HG03097 (cell line): ENCODE measurements around the gene KCTD16.

Experiments used
- ATAC-seq: cut with Tn5 transposase; IDR thresholded peaks from one replicate; pipeline ENCODE4 v1.9.1; 2021; ENCODE audit not compliant: unreplicated experiment, low FRiP score

Gene KCTD16

DNA sequence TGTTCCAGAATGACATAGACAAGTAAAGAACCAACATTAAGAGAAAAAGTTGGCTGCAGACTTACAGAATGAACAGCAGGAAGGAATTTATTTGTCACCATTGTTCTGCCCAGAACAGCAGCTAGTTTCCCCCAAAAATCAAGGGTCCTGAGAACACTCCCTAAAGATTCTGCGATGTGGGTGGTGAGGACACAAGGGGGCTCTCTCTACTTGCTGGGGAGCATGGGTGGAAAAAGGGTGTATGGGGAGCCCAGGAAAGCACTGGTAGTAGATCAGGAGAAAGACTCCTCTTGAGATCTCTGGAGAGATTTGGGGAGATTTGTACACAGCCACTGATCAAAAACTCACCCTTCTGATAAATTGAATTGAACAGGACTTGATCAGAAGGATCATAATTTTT, 316.5 kb downstream of the KCTD16 start:
- no peak for ATAC-seq

DNA sequence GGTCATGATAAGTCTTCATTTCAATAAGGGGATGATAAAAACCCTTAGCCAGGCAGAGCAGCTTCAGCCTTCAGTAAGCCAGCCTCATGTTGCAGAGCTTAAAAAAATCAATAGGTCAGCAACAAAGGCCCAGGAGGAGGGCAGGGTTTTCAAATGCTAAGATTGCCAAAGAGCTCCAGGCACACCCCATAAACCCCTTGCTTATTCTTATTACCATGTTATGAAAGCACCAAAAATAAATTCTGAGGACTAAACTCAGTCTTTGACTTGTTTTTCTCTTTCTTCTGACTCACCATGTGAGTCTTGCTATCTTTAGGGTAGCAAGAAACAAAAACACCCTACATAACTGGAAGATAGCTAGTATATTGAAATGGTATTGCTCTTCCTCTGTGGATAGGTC, 317.1 kb downstream of the KCTD16 start:
- ATAC-seq, result no peak

DNA sequence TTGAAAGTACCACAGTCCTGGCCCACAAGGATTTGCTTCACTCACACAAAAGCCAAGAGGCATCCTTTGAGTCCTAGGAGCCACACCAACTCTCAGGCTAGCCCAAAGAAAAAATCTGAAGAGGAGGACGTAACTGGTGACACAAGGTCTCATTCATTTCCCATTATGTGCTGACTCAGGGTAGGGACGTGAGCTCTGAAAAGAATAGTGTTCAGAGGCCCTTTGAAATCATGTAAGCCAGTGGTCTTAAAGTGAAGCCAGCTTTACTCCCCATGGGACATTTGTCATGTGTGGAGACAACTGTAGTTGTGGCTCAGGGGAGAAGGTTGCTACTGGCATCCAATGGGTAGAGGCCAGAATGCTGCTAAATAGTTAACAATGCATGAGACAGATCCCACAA, 332.4 kb downstream of the KCTD16 start:
- ATAC-seq, result no peak

DNA sequence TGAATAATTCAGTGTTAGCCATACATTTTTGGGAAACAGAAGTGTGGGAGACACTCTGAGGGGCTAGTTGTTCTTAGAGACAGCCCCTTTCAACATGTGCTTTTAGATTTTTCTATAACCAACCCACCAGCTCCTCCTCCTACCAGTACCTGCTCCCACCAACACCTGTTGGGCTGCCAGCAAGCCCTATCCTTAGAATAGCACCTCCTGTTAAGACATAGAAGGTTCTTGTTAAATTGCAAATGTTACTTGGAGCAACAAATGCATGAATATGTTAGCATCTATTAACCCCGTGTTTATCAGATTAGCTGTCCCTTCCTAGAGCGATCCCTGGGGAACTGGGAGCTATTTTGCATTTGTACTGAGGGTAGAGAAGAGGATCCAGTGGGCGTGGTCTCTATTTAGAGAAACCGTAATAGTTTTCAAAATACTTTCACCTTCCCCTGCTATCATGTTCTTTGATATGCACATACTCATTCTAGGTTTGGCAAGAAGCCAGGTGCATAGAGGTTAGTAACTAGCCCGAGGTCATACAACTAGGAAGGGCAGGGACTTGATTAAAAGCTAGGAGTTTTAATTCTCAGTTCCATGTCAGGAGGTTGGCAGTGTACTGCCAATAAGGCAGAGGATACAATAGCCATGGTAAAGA, 334.4 kb downstream of the KCTD16 start:
- no peak for ATAC-seq

DNA sequence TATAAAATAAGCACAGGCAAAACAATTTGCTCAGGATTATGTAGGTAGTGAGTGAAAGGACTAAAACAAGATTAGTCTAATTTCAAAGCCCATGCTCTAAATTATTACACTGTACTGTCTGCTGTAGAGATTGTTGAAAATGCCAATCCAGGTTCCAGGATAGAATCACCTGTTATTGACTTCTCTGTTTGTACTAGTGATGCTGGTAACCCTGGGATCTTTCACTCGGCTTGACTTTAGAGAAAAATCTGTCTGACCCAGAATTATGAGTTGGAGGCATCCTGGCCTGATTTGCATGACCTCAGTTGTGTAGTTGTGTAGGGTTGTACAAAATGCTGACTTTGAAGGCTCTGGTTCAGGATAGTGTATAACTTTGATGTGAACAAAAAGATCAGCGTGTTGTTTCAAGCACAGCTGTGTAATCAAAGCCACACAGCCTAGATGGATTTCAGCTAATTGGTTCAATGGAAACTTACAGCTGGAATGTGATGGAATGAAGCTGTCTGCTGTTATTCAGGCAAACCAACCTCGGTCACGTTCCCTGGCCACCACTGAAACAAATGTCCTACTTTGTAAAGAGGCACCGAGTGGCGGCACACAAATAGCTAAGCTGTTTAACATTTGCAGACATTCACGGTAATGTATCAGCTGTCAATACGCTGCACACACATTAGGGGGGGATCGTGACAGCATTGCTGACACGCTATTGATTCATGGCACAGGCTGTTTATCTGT, 340.3 kb downstream of the KCTD16 start:
- no peak for ATAC-seq

DNA sequence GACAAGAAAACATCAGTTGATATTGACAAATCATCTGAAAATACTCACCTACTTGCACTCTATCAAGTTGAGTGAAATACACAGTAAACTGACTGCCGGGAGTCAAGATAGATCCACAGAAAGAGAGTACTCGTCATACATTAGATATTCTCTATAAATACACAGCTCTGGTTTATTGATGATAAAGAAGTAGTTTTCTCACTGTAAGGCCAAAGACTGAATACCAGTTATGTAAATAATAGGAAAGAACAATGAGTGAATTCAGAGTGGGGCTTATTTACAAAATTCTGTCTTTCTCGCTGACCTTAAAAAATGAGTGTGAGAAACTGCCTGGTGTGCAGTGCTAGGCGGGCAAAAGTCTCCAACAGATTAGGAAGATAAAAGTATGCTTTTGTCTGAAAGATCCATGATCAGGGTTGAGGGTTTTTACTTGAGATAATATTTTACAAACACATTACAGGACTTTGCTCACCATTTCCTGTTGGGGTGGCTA, 341.0 kb downstream of the KCTD16 start:
- no peak for ATAC-seq

DNA sequence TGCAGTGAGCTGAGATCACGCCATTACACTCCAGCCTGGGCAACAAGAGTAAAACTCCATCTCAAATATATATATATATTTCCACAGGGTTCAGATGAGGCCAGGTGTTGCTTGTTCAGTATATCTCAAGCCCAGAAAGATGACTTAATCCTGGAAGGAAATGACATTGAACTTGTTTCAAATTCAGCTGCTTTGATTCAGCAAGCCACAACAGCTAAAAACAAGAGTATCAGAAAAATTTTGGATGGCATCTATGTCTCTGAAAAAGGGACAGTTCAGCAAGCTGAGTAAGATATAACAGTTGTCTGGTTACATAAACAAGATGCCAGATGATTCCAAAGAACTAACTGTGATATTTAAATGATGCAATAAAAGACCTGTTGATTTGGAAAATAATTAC, 352.0 kb downstream of the KCTD16 start:
- ATAC-seq, result no peak

DNA sequence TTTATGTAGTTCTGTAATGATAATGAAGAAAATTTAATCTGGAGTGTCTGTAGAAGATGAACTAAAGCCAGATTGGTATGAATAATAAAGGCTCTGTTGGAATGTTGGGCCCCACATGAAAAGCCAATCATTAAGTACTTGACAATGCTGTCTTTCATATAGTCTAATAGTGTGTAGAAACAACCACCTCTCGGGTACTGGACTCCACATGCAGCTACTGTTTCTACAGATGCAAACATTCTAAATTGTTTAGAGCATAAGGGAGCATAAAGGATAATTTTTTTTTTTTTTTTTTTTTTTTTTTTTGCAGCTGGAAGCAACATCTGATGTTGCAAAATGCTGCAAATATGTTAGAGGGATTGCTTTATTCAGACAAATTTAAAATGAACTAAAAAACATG, 354.3 kb downstream of the KCTD16 start:
- ATAC-seq, result no peak

DNA sequence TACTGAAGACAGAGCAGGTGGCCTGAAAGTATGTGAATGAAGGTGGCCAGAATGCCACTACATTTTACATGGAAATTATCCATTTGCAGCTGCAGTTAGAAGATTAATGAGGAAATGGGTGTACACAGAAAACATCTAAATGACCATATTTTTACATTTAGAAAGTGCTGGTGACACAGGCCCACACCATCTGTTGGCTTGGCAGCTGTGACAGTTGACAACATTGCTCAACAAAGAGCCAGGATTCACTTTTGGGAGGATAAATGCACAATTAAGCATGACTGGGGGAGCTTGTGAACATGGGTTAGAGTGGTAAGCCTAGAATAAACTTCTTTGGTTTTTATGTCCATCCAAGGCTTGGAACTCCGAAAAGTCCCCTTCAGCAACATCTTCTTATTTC, 360.5 kb downstream of the KCTD16 start:
- ATAC-seq, result no peak
